DND-41 (cell line): ENCODE results near the gene ABHD1.

ENCODE experiments used
- ATAC-seq: fragments of 200-7000 bp; cut with Tn5 transposase; 3 replicates; pipeline ENCODE4 v1.9.1; 2021; ENCODE audit warnings: low read depth; ENCODE audit not compliant: insufficient read depth
- DNase-seq: peaks from one replicate; pipeline ENCODE4 v3.0.0-alpha.2; 2020
- H2AFZ ChIP-seq: 2 replicates; pipeline ENCODE4 v1.6.0; 2012; ENCODE audit warnings: low read depth, low read length
- H3K27ac ChIP-seq: 2 replicates; pipeline ENCODE4 v1.5.1; 2012; ENCODE audit warnings: low read length, inconsistent platforms
- H3K27me3 ChIP-seq: fragments of 200-600 bp; sonication (generic); 2 replicates; pipeline ENCODE4 v1.6.0; 2012; ENCODE audit warnings: low read length, mild to moderate bottlenecking, inconsistent platforms; ENCODE audit not compliant: insufficient read depth, poor library complexity
- H3K36me3 ChIP-seq: 2 replicates; pipeline ENCODE4 v1.5.1; 2012; ENCODE audit warnings: low read length, inconsistent platforms; ENCODE audit not compliant: insufficient read depth
- H3K4me1 ChIP-seq: 2 replicates; pipeline ENCODE4 v1.5.1; 2012; ENCODE audit warnings: mild to moderate bottlenecking, low read length; ENCODE audit not compliant: insufficient read depth
- H3K4me2 ChIP-seq: 2 replicates; pipeline ENCODE4 v1.6.0; 2012; ENCODE audit warnings: mild to moderate bottlenecking, moderate library complexity, low read length, inconsistent platforms; ENCODE audit not compliant: insufficient read depth
- H3K4me3 ChIP-seq, 2 experiments: fragments of 200-600 bp in 1 of 2; shearing (Covaris generic) in 1 of 2; 2 replicates each; pipeline ENCODE4 v1.5.1; 2012 to 2016; ENCODE audit warnings: inconsistent platforms in 2 of 2, low read length in 2 of 2, mild to moderate bottlenecking in 2 of 2, low read depth in 1 of 2, moderate library complexity in 1 of 2
- H3K79me2 ChIP-seq: 2 replicates; pipeline ENCODE4 v1.6.0; 2012; ENCODE audit warnings: low read length, inconsistent platforms; ENCODE audit not compliant: insufficient read depth
- H3K9ac ChIP-seq: 2 replicates; pipeline ENCODE4 v1.6.0; 2012; ENCODE audit warnings: low read depth, mild to moderate bottlenecking, inconsistent platforms, low read length, moderate library complexity
- H3K9me3 ChIP-seq: 2 replicates; pipeline ENCODE4 v1.5.1; 2012; ENCODE audit warnings: low read length, moderate library complexity, mild to moderate bottlenecking, inconsistent platforms; ENCODE audit not compliant: insufficient read depth, severe bottlenecking
- H4K20me1 ChIP-seq: 2 replicates; pipeline ENCODE4 v1.6.0; 2012; ENCODE audit warnings: low read length; ENCODE audit not compliant: insufficient read depth
- CTCF ChIP-seq: IDR thresholded peaks from 2 replicates; pipeline ENCODE4 v1.5.1; 2012; ENCODE audit warnings: borderline replicate concordance, low read length, moderate library complexity, mild to moderate bottlenecking; ENCODE audit not compliant: poor library complexity, severe bottlenecking; ENCODE audit errors: extremely low read depth
- EZH2 ChIP-seq: IDR thresholded peaks from 3 replicates; pipeline ENCODE4 v1.6.1; 2012; ENCODE audit warnings: borderline replicate concordance, low read depth, mild to moderate bottlenecking, moderate library complexity, low read length, inconsistent platforms; ENCODE audit not compliant: severe bottlenecking

ABHD1 gene

GRCh38 chr2:27159271-27159670, 35.7 kb downstream of the ABHD1 start:
- Histone ChIP-seq H2AFZ (no peak overlapping the region), H3K4me2 (no peak overlapping the region), H3K36me3 (no peaks in the 10 kb centered on the region), H3K79me2 (no peaks in the 10 kb centered on the region), H3K27ac (no peak overlapping the region), H3K9me3 (no peaks in the 10 kb centered on the region), H3K4me1 (no peaks in the 10 kb centered on the region), H3K27me3 (peaks cover 3% of the 10 kb centered on the region), H4K20me1 (no peaks in the 10 kb centered on the region), H3K9ac (no peak overlapping the region), H3K4me3 (no peak overlapping the region)
- no peak for ATAC-seq
- no peak for DNase-seq
- TF ChIP-seq CTCF (no peak), EZH2 (no peak)

GRCh38 chr2:27160191-27160590, 36.6 kb downstream of the ABHD1 start:
- no peak overlapping the region for H3K4me3 ChIP-seq
- H3K4me2 ChIP-seq = no peak overlapping the region
- H3K9me3 ChIP-seq = no peaks in the 10 kb centered on the region
- H2AFZ ChIP-seq = no peak overlapping the region
- no peaks in the 10 kb centered on the region for H3K79me2 ChIP-seq
- peaks cover 3% of the 10 kb centered on the region for H3K27me3 ChIP-seq
- no peak for TF ChIP-seq CTCF
- no peak for TF ChIP-seq EZH2
- no peak for DNase-seq
- H3K9ac ChIP-seq = no peak overlapping the region
- no peaks in the 10 kb centered on the region for H4K20me1 ChIP-seq
- H3K27ac ChIP-seq = no peak overlapping the region
- H3K4me1 ChIP-seq = no peaks in the 10 kb centered on the region
- no peaks in the 10 kb centered on the region for H3K36me3 ChIP-seq
- no peak for ATAC-seq

- Histone ChIP-seq H2AFZ (no peak overlapping the region), H3K4me2 (no peak overlapping the region), H3K27ac (no peak overlapping the region)
Observed at GRCh38 chr2:27162151-27163121, 38.8 kb downstream of the ABHD1 start.

More at GRCh38 chr2:27162151-27163121, 38.8 kb downstream of the ABHD1 start:
- Histone ChIP-seq H4K20me1 (no peaks in the 10 kb centered on the region), H3K9me3 (no peaks in the 10 kb centered on the region), H3K27me3 (peaks cover 3% of the 10 kb centered on the region), H3K4me1 (no peaks in the 10 kb centered on the region), H3K9ac (no peak overlapping the region), H3K79me2 (no peaks in the 10 kb centered on the region), H3K36me3 (no peaks in the 10 kb centered on the region), H3K4me3 (no peak overlapping the region)
- ATAC-seq (no peak), DNase-seq (no peak)
- TF ChIP-seq CTCF (no peak), EZH2 (no peak)
